GM12878 (cell line): ENCODE results near the gene MMP20. TPM values are rescaled to one million over a fixed set of nuclear protein-coding genes. Genes with fewer than 3 reads are reported as not detected.

Source experiments
- ATAC-seq: fragments of 200-7000 bp; cut with Tn5 transposase; 3 replicates; pipeline ENCODE4 v1.9.1; 2020; ENCODE audit warnings: mild to moderate bottlenecking, moderate library complexity
- BruUV-seq: library from RNA; stranded (reverse); fragments of 400-500 nt; replicated peaks from 2 replicates; lab custom pipeline; 2021; lab: Mats Ljungman, UMichigan
- CTCF ChIA-PET: fragments of 300-600 bp; sonication (Branson Sonifier 250); formaldehyde crosslinking; extraction: SDS; loops from one replicate; lab custom pipeline; 2021; ENCODE audit warnings: inconsistent platforms; lab: Yijun Ruan, JAX
- POLR2A ChIA-PET: fragments of 350-600 bp; formaldehyde crosslinking; extraction: SDS; loops from one replicate; lab custom pipeline; 2021; ENCODE audit warnings: inconsistent platforms; lab: Charles Lee
- RAD21 ChIA-PET: fragments of 300-600 bp; sonication (Branson Sonifier 250); formaldehyde crosslinking; loops from one replicate; lab custom pipeline; 2023; ENCODE audit warnings: antibody characterized with exemption; ENCODE audit not compliant: unreplicated experiment; lab: Charles Lee
- SMC1A ChIA-PET: fragments of 300-600 bp; sonication (Branson Sonifier 250); formaldehyde crosslinking; loops from one replicate; lab custom pipeline; 2023; ENCODE audit not compliant: unreplicated experiment, uncharacterized antibody; lab: Charles Lee
- DNase-seq: peaks from one replicate; pipeline ENCODE4 v3.0.0-alpha.2; 2011; ENCODE audit warnings: low read depth, low spot score
- FAIRE-seq: peaks from 3 replicates; lab custom pipeline; 2011; peaks lifted over from hg19 to GRCh38; lab: Jason Lieb, UNC
- H2AFZ ChIP-seq: 2 replicates; pipeline ENCODE4 v1.6.0; 2011; ENCODE audit warnings: low read depth, low read length, control low read depth; ENCODE audit not compliant: control insufficient read depth
- H3K27ac ChIP-seq: 2 replicates; pipeline ENCODE4 v1.5.1; 2011; ENCODE audit warnings: control low read depth; ENCODE audit not compliant: control insufficient read depth, insufficient read depth
- H3K27me3 ChIP-seq, 2 experiments: replicated peaks in 1 of 2; 2 replicates each; pipeline versions ENCODE4 v1.6.0 to v1.6.1; 2011; ENCODE audit warnings: low read length in 1 of 2; ENCODE audit not compliant: control insufficient read depth in 2 of 2, insufficient read depth in 2 of 2
- H3K36me3 ChIP-seq, 2 experiments: 2 replicates each; pipeline ENCODE4 v1.5.1; 2011; ENCODE audit warnings: low read length in 1 of 2; ENCODE audit not compliant: control insufficient read depth in 2 of 2, insufficient read depth in 2 of 2
- H3K4me1 ChIP-seq: 2 replicates; pipeline ENCODE4 v1.6.1; 2011; ENCODE audit warnings: mild to moderate bottlenecking, low read length, moderate library complexity, mixed read lengths; ENCODE audit not compliant: control insufficient read depth, insufficient read depth
- H3K4me2 ChIP-seq: 2 replicates; pipeline ENCODE4 v1.6.0; 2011; ENCODE audit warnings: control low read depth; ENCODE audit not compliant: control insufficient read depth, insufficient read depth
- H3K4me3 ChIP-seq: fragments of 200-600 bp; sonication (generic); 2 replicates; pipeline ENCODE4 v1.5.1; 2016
- H3K79me2 ChIP-seq: 2 replicates; pipeline ENCODE4 v1.6.0; 2011; ENCODE audit warnings: low read length; ENCODE audit not compliant: control insufficient read depth, insufficient read depth
- H3K9ac ChIP-seq: 2 replicates; pipeline ENCODE4 v1.8.0; 2011; ENCODE audit warnings: low read length, control low read depth, mixed read lengths; ENCODE audit not compliant: control insufficient read depth, insufficient read depth
- H3K9me3 ChIP-seq: replicated peaks from 3 replicates; pipeline ENCODE4 v1.5.1; 2011; ENCODE audit warnings: mild to moderate bottlenecking, low read length; ENCODE audit not compliant: control insufficient read depth, insufficient read depth
- H4K20me1 ChIP-seq: 2 replicates; pipeline ENCODE4 v1.6.0; 2011; ENCODE audit not compliant: control insufficient read depth, insufficient read depth
- ATF2 ChIP-seq: IDR thresholded peaks from 2 replicates; pipeline ENCODE4 v1.6.1; 2012; ENCODE audit warnings: low read length, inconsistent platforms
- MTA3 ChIP-seq: IDR thresholded peaks from 2 replicates; pipeline ENCODE4 v1.6.1; 2012; ENCODE audit warnings: low read length, inconsistent platforms, borderline replicate concordance
- NFYA ChIP-seq: IDR thresholded peaks from 2 replicates; pipeline ENCODE4 v1.6.1; 2011; ENCODE audit warnings: low read depth, mild to moderate bottlenecking, low read length, improper control_type of control experiment, borderline replicate concordance
- PBX3 ChIP-seq: IDR thresholded peaks from 2 replicates; pipeline ENCODE4 v1.6.1; 2011; ENCODE audit warnings: mild to moderate bottlenecking, low read depth, low read length, moderate library complexity; ENCODE audit not compliant: insufficient replicate concordance
- POLR2AphosphoS2 ChIP-seq: IDR thresholded peaks from 2 replicates; pipeline ENCODE4 v1.6.1; 2011; ENCODE audit warnings: low read depth, mild to moderate bottlenecking, low read length, improper control_type of control experiment, moderate library complexity
- SMAD1 ChIP-seq: fragments of 450-650 bp; IDR thresholded peaks from 2 replicates; pipeline ENCODE4 v1.6.1; 2018; ENCODE audit warnings: mild to moderate bottlenecking, low read depth; ENCODE audit not compliant: partially characterized antibody
- SMAD5 ChIP-seq: IDR thresholded peaks from 2 replicates; pipeline ENCODE4 v1.6.1; 2016; ENCODE audit warnings: antibody characterized with exemption, low read depth
- SP1 ChIP-seq: IDR thresholded peaks from one replicate; pipeline ENCODE4 v1.6.1; 2011; ENCODE audit warnings: low read depth, low read length
- STAT1 ChIP-seq: fragments of 450-650 bp; conservative IDR thresholded peaks from 2 replicates; pipeline ENCODE4 v1.6.1; 2014; ENCODE audit warnings: antibody characterized with exemption, mild to moderate bottlenecking
- WRNIP1 ChIP-seq: IDR thresholded peaks from 2 replicates; pipeline ENCODE4 v1.6.1; 2011; ENCODE audit warnings: low read depth, low read length, improper control_type of control experiment, borderline replicate concordance
- ZBTB4 ChIP-seq: fragments of 450-650 bp; formaldehyde crosslinking; IDR thresholded peaks from 2 replicates; pipeline ENCODE4 v1.4.0; 2022; ENCODE audit warnings: mild to moderate bottlenecking, moderate library complexity
- ZNF622 ChIP-seq: fragments of 450-650 bp; IDR thresholded peaks from 2 replicates; pipeline ENCODE4 v1.6.1; 2017; ENCODE audit warnings: mild to moderate bottlenecking, inconsistent platforms
- WGBS: methylation state at CpG from one replicate; pipeline ENCODE4 v1.1.6; 2016; ENCODE audit warnings: low lambda C conversion rate; ENCODE audit not compliant: insufficient replicate concordance, insufficient coverage; ENCODE audit errors: missing lambda C conversion rate; 5-methylcytosine and 5-hydroxymethylcytosine counted together
- in situ Hi-C: fragments of 300-500 bp; cut with MboI; formaldehyde crosslinking; loops from 9 replicates; pipeline ENCODE4 v1.14.3; 2018; ENCODE audit warnings: mixed read lengths
- intact Hi-C: fragments of 100-400 bp; cut with micrococcal nuclease; formaldehyde crosslinking; loops from one replicate; pipeline ENCODE4 v1.14.2; 2022; ENCODE audit not compliant: unreplicated experiment
- polyA plus RNA-seq, 11 experiments: library from polyadenylated mRNA; depleted of rRNA in 4 of 11; unstranded in 6 of 11; stranded (reverse) in 5 of 11; fragments of >200 nt; fragmentation: Nextera tagmentation in 4 of 11; fragmentation: Illumina TruSeq in 1 of 11; extraction: Ambion mirVana in 4 of 11; extraction: Trizol in 1 of 11; gene quantifications; 1 replicate in 1 of 11; 2 replicates in 10 of 11; pipeline versions ENCODE4 v1.2.1 to v1.2.3, GENCODE V29; 2011 to 2016; ENCODE audit warnings: inconsistent platforms in 2 of 11, missing spikeins in 2 of 11, low read depth in 1 of 11
- total RNA-seq, 4 experiments: library from RNA; depleted of rRNA in 3 of 4; stranded (reverse); fragments of >200 nt in 3 of 4; fragmentation: Illumina TruSeq in 1 of 4; extraction: Trizol in 1 of 4; gene quantifications; 2 replicates each; pipeline versions ENCODE4 v1.2.1 to v1.2.3, GENCODE V29; 2013 to 2021

MMP20 gene
- total and polyA plus RNA-seq, 10 of the 15 experiments (the other 5 are each of a cell fraction or from before 2014, with no cell fraction given) = 0.10 to 0.57 (median 0.19) TPM; not detected in 2

GRCh38 chr11:102626676-102627075 is 1.5 kb upstream of the MMP20 start:
- H3K79me2 ChIP-seq = no peaks in the 10 kb centered on the region
- DNase-seq (no peak), FAIRE-seq (no peak), ATAC-seq (no peak)
- RAD21 ChIA-PET = no interaction called here
- CTCF ChIA-PET = no interaction called here
- peaks cover 5 to 8% of the 10 kb centered on the region in 2 experiments; a peak in 3 of 4 replicates for H3K27me3 ChIP-seq
- no peak for TF ChIP-seq SP1
- no peak for TF ChIP-seq SMAD5
- TF ChIP-seq POLR2AphosphoS2 = no peak
- no peak for TF ChIP-seq MTA3
- TF ChIP-seq ZNF622 = no peak
- no peaks in the 10 kb centered on the region for H3K4me1 ChIP-seq
- H3K9ac ChIP-seq = no peak overlapping the region
- SMC1A ChIA-PET = no interaction called here
- WGBS = 0% methylated on average over 1 of the region's 1 CpG
- no peaks in the 10 kb centered on the region; the same call in 1 of the 2 replicates for H4K20me1 ChIP-seq
- H3K4me2 ChIP-seq = no peak overlapping the region
- H2AFZ ChIP-seq = no peak overlapping the region
- BruUV-seq = no TSS peak
- no peaks in the 10 kb centered on the region; the same call in 2 of the 3 replicates for H3K9me3 ChIP-seq
- POLR2A ChIA-PET = no interaction called here
- intact Hi-C loops (no loop called here), in situ Hi-C loops (no loop called here)
- H3K4me3 ChIP-seq = no peak overlapping the region
- H3K36me3 ChIP-seq = no peaks in the 10 kb centered on the region
- no peak overlapping the region for H3K27ac ChIP-seq

- Histone ChIP-seq H3K27ac (no peak overlapping the region), H3K36me3 (no peaks in the 10 kb centered on the region), H3K9ac (no peak overlapping the region), H3K4me2 (no peak overlapping the region), H3K9me3 (no peaks in the 10 kb centered on the region; the same call in 2 of the 3 replicates), H3K4me1 (0 out of 2 replicates have a peak, but pooled peaks cover 5% of the 10 kb centered on the region), H3K79me2 (no peaks in the 10 kb centered on the region), H4K20me1 (no peaks in the 10 kb centered on the region; the same call in 1 of the 2 replicates), H3K27me3 (peaks cover 5 to 8% of the 10 kb centered on the region in 2 experiments; a peak in 3 of 4 replicates), H3K4me3 (no peak overlapping the region), H2AFZ (no peak overlapping the region)
- in situ Hi-C loops = no loop called here
- intact Hi-C loops = no loop called here
- POLR2A ChIA-PET = no interaction called here
- RAD21 ChIA-PET = interaction anchor here (0.8 kb wide), 1 partner anchor 42 kb away, joined by 4 read pairs; no protein-coding TSS in a partner anchor
- DNase-seq (no peak), ATAC-seq (no peak), FAIRE-seq (no peak)
- BruUV-seq = no TSS peak
- CTCF ChIA-PET = interaction anchor here (1.0 to 2.5 kb wide), 2 partner anchors 34 to 42 kb away, joined by 3 to 11 read pairs; no protein-coding TSS in a partner anchor
- WGBS = 50% methylated on average over 8 of the region's 8 CpGs
- SMC1A ChIA-PET = interaction anchor here (0.6 to 1.1 kb wide), 2 partner anchors 248 to 282 kb away, joined by 3 to 5 read pairs; no protein-coding TSS in a partner anchor
- TF ChIP-seq NFYA (no peak), STAT1 (no peak), SMAD1 (no peak), PBX3 (no peak), WRNIP1 (no peak), ATF2 (no peak), ZBTB4 (CRISPR knock-in tag) (no peak)
These were observed 1.1 kb downstream of the MMP20 start for GRCh38 chr11:102623998-102624397.
